Activated CD8-positive, alpha-beta memory T cell treated with anti-CD3 and anti-CD28 coated beads, Interleukin-2, amount 50 U/mL, for 4 hours (primary cell): ENCODE data around the gene STT3B.
"Not testable (repeated sequence)": the region's sequence is repeated elsewhere in the genome, so short reads cannot be mapped to it uniquely, and the experiment has no call there.

Experiments
- DNase-seq: peaks from one replicate; pipeline ENCODE4 v3.0.0-alpha.2; 2020

Gene STT3B

GRCh38 chr3:31532587-31533168 is at the start of gene STT3B:
Gene STT3B, plus strand, starts transcription at chr3:31532925. Its CDS starts 74 bp downstream, at chr3:31532999.
- peak; percentile 84 for DNase-seq

- DNase-seq: no peak
Measured at GRCh38 chr3:31483776-31484175, 48.9 kb upstream of the STT3B start.

- DNase-seq: no peak
Measured at GRCh38 chr3:31485196-31485595, 47.5 kb upstream of the STT3B start.

- no peak for DNase-seq
Measured at GRCh38 chr3:31486865-31487533, 45.7 kb upstream of the STT3B start.

- no peak for DNase-seq
Measured at GRCh38 chr3:31488475-31489017, 44.2 kb upstream of the STT3B start.

GRCh38 chr3:31490502-31490901 is 42.2 kb upstream of the STT3B start:
- no peak for DNase-seq

DNA sequence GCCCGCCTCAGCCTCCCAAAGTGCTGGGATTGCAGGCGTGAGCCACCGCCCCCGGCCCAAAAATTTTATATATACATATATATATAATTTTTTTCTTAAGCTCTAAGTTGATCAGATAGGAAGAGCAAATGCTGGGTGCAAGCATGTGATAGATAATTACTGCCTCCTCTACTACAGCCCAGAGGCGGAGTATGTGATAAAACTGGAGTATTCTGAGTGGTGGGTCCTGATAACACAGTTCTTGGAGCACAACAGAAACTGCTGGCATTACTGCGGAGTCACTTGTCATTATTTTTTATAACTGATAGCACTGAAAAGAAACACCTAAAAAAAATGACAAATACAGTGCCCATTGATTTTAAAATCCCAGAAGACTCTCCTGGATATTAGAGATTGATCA is 41.1 kb upstream of the STT3B start:
- DNase-seq: no peak

- DNase-seq: no peak
Measured at GRCh38 chr3:31493149-31493548, 39.6 kb upstream of the STT3B start.

- no peak for DNase-seq
Measured at GRCh38 chr3:31495971-31496665, 36.6 kb upstream of the STT3B start.

DNA sequence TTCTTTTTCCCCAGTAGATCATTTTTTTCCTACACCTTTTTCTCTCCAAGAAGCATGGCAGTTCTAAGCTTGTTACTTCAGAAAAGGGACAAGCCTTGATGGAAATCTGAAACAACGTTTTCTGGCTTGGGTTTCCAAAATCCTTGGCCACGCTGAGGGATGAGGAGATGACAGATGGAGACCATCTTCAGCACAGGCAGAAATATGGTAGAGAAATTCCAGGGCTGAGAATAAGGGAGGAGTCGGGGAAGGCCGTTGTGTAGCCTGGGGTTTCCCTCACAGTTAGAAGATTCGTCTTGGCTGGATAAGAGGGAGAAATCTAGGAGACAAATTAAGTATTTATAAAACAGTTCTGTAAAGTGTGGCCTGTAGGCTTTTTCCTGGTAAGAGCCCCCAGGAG is 33.9 kb upstream of the STT3B start:
- DNase-seq: no peak

DNA sequence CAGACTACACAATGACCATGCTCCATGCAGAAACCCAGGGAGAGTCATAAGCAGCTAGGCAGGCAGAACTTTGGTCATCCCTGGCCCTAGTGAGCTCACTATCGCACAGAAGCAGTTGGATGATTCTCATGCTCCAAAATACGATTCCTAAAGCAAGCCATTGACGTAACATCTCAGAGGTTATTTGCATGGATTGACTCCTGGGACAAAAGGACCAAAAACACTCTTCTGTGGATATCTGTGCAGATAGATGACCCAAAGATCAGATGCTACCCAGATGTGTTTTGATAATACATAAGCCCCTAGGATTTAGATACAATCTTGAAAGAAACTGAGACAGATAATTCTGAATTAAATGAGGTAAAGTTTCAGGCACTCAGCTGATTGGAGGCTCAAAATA is 33.4 kb upstream of the STT3B start:
- no peak for DNase-seq

DNA sequence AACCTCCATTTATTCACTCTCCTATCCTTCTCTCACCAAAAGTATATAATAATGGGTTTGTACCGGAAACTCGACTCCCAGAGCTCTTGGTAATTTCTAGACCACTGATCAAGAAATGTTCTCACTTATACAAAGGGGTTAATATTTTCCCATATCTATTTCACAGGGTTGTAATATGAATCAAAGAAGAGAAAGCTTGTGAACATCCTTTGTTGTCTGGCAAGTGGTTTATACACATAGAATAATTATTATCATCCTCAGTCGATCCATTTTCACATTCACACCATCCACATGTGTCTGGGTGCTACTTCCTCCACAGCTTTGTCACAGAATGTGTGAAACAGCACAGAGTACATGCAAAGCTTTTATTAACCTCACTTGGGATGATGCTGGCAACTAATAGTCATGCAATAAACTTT is 29.9 kb upstream of the STT3B start:
- DNase-seq: no peak

- DNase-seq: no peak
Measured at GRCh38 chr3:31503456-31503855, 29.3 kb upstream of the STT3B start.

DNA sequence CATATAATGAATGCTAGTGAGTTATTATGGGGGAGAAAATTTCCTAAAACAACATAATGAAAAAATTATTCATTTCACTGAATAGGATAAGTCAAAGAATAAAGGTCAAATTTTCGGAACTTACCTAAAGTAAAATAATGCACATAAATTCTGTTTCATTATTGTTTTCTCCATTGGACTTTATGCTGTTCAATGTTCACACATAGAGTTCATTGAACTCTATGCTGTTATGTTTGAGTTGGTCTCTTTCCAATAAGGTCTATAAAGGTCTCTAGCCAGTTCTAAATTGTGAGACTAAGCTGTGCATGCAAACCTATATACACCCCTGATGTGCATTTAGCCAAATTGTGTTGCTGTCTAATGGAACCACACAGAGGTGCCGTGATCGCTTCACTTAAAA is 28.5 kb upstream of the STT3B start:
- no peak for DNase-seq

DNA sequence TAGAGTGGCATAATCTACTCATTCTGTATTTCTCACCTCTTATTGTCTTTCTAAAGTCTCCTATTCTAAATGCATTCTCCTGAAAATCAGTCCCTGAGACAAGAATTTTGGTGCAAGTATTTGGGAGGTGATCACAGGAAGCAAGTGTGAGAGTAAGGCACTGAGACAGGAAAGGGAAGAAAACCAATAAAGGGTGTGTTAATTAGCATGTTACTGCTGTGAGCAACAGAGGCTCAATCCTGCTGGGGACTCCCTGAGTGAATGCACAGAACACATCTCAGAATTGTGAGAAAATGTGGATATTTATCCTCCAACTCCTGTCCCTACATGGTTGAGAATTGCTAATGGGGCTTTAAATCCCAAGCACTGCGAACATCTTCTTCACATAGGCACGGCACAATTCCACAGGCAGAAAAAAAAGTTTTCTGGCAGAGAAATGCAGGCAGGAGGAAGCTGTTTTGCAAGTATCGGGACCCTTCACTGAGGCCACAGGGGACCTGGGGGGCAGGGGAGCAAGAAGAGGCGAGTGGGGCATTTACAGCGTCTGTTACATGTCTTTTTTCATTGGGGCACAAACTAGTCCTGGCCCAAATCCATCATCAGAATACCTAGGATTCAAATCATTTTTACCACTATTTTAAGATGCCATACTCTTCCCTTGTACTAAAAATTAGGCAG is 27.2 kb upstream of the STT3B start:
- DNase-seq: no peak

DNA sequence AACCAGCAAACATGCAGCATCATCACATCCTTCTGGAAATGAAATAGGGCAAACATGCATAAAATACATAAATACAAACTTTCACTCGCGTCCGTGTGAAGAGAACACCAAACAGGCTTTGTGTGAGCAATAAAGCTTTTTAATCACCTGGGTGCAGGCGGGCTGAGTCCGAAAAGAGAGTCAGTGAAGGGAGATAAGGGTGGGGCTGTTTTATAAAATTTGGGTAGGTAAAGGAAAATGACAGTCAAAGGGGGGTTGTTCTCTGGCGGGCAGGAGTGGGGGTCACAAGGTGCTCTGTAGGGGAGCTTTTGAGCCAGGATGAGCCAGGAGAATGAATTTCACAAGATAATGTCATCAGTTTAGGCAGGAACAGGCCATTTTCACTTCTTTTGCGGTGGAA is 26.2 kb upstream of the STT3B start:
- DNase-seq: not testable (repeated sequence)

DNA sequence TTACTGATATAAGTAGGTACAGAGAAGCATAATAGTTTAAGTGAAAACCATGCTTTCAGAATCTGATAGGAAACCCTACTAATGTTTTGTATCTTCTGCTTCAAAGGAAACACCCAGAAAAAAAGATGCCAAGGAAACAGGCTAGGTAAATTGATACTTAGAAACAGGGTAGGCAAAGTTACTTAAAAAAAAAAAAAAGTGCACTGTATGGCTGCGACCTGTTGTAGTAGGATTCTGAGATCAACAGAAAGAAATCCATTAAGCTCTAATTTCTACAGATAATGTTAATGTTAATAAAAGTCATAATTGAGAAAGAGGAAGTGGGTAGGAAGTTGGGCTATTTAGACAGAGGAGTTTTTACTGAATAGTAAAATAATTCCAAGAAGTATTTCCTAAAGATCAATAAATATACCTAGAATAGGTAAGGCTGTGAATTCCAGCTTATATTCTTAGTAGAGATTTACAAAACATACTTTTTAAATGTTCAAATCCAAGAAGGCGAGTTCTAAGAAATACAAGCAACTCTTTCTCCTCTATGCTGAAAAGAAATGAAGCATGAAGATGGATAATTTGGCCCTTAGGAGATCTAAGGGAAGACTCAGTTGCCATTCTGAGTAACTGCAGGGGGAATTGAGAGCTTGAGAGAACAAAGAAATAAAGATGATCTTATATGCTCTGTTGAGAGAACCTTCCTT is 24.1 kb upstream of the STT3B start:
- DNase-seq: no peak

GRCh38 chr3:31509147-31509728 is 23.5 kb upstream of the STT3B start:
- DNase-seq: no peak

DNA sequence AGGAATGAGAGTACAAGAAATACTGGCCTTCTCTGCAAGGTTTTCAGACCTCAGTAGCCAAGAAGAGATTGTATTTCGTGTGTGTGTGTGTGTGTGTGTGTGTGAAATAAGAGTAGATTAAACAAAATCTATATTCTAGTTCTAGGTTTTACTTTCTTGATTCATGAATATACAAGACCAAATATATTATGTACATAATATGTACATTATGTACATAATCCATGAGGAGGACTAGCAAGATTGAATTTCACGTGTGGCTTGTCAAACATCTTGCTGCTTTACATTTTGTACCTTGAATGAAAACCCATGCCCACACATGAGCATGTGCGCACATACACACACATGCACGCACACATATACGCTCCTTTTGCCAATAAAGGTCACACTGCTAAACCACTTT is 18.2 kb upstream of the STT3B start:
- no peak for DNase-seq

GRCh38 chr3:31515486-31516284 is 17.0 kb upstream of the STT3B start:
- DNase-seq: no peak

DNA sequence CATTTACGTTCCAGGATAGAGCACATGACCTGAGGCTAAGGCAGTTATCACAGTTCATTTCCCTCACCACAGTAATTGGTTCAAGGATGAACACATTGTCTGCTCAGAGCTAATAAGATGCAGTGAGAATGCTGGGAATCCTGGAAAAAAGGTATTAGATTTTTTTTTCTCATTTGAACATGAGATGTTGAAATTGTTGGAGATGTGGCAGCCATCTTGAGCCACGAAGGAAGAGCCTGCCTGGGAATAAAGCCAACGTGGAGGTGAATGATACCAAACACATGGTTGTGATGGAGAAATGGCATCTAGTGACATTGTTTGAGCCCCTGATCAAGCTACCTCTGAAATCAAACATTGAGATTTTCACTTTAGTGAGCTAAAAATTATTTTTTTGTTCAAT is 16.0 kb upstream of the STT3B start:
- DNase-seq: no peak

- DNase-seq: no peak
Measured at GRCh38 chr3:31521468-31521867, 11.3 kb upstream of the STT3B start.
